AG09319 (cell line): ENCODE measurements around the gene FHAD1.

Experiments
- DNase-seq: peaks from one replicate; pipeline ENCODE4 v3.0.0-alpha.2; 2010; ENCODE audit warnings: low read depth; ENCODE audit errors: extremely low read depth
- TF ChIP-seq, protein P1 (sequence below): IDR thresholded peaks from 2 replicates; pipeline ENCODE4 v1.5.1; 2011; ENCODE audit warnings: low read depth, mild to moderate bottlenecking, inconsistent platforms, low read length, moderate library complexity

The FHAD1 gene

GRCh38 chr1:15390667-15391066 lies 143.6 kb downstream of the FHAD1 start:
- TF ChIP-seq, protein P1, sequence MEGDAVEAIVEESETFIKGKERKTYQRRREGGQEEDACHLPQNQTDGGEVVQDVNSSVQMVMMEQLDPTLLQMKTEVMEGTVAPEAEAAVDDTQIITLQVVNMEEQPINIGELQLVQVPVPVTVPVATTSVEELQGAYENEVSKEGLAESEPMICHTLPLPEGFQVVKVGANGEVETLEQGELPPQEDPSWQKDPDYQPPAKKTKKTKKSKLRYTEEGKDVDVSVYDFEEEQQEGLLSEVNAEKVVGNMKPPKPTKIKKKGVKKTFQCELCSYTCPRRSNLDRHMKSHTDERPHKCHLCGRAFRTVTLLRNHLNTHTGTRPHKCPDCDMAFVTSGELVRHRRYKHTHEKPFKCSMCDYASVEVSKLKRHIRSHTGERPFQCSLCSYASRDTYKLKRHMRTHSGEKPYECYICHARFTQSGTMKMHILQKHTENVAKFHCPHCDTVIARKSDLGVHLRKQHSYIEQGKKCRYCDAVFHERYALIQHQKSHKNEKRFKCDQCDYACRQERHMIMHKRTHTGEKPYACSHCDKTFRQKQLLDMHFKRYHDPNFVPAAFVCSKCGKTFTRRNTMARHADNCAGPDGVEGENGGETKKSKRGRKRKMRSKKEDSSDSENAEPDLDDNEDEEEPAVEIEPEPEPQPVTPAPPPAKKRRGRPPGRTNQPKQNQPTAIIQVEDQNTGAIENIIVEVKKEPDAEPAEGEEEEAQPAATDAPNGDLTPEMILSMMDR, result no peak
- no peak for DNase-seq

GRCh38 chr1:15391366-15391765 lies 144.3 kb downstream of the FHAD1 start:
- DNase-seq, result no peak
- TF ChIP-seq, protein P1, result no peak

DNA sequence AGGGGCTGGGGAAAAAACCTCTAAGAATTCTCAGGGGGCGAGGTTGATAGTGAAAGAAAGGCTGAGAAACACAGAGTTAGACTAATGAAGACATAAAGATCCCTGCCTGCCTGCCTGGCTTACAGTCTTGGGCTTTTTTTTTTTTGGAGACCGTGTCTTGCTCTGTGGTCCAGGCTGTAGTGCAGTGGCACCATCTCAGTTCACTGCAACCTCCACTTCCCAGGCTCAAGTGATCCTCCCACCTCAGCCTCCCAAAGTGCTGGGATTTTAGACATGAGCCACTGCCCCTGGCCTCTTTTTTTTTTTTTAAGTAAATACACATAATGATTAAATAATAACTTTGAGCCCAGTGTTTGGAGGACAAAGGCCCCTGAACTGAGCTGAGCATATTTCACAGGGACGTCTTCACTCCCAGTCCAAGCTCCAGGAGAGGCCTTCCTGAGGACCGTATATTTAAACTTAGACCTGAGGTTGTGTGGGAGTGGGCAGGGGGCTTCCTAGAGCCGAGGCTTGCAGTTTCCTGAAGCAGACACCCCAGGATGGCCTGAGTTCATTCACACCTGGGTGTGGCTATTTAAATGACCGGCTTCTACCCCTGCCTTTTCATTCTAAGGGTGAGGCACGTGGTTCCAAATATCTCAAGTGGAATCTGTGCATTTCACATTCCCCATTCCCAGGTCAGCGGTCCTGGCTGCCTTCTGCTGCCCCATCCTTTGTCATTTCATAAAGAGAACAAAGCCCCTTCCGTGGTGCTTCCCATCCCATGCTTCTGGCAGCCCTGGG lies 146.6 kb downstream of the FHAD1 start:
- TF ChIP-seq, protein P1, result no peak
- no peak for DNase-seq

- TF ChIP-seq, protein P1, result no peak
- no peak for DNase-seq
These were observed 147.3 kb downstream of the FHAD1 start for GRCh38 chr1:15394258-15394690.

- DNase-seq, result no peak
- TF ChIP-seq, protein P1, result no peak
These were observed 150.2 kb downstream of the FHAD1 start for GRCh38 chr1:15397236-15397635.

DNA sequence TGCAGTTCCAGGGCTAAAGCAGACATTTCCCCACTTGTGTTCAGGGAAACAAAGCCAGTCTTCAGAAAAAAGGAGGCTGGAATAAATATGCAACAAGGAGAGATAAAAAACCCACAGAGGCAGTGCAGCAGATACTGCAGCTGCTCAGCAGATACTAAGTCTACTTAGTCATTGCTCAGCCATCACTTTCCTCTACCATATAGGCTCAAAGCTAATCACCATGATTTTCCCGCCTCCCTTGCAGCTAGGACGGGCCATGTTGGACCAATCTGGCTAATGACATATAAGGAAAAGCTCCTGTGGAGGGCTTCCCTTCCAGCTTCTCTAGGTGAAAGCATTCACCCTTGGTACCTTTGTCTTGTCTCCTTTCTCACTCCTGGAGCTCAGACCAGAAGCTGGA lies 152.7 kb downstream of the FHAD1 start:
- TF ChIP-seq, protein P1, result no peak
- no peak for DNase-seq

- TF ChIP-seq, protein P1, result no peak
- DNase-seq, result no peak
These were observed 153.6 kb downstream of the FHAD1 start for GRCh38 chr1:15400627-15401026.
